PC-9 (cell line): ENCODE results near the gene C2orf49.

ENCODE experiments used
- CTCF ChIP-seq: fragments of 200-600 bp; sonication (generic); conservative IDR thresholded peaks from 2 replicates; pipeline ENCODE4 v1.6.1; 2017; ENCODE audit warnings: mixed run types, antibody characterized with exemption, mild to moderate bottlenecking, moderate library complexity
- EZH2 ChIP-seq: fragments of 200-600 bp; sonication (generic); IDR thresholded peaks from 2 replicates; pipeline ENCODE4 v1.8.0; 2017; ENCODE audit warnings: antibody characterized with exemption, low read depth

DNA sequence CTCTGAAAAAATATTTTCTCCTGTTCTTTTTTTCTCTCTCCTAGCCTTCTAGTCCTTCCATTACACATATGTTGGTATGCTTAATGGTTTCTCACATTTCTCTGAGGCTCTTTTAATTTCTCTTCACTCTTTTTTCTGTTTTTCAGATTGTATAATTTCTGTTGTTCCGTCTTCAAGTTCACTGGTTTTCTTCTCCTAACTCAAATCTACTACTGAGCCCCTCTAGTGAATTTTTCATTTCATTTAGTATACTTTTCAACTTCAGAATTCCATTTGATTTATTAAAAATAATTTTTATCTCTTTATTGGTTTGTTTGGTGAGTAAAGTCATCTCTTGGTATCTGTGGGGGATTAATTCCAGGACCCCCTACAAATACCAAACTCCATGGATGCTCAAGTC is 19.8 kb downstream of the C2orf49 start:
- TF ChIP-seq CTCF (no peak), EZH2 (no peak)
